ENCODE measurements around the gene GPHN.
"Not testable (repeated sequence)": the region's sequence is repeated elsewhere in the genome, so short reads cannot be mapped to it uniquely, and the experiment has no call there.

Gene GPHN

DNA sequence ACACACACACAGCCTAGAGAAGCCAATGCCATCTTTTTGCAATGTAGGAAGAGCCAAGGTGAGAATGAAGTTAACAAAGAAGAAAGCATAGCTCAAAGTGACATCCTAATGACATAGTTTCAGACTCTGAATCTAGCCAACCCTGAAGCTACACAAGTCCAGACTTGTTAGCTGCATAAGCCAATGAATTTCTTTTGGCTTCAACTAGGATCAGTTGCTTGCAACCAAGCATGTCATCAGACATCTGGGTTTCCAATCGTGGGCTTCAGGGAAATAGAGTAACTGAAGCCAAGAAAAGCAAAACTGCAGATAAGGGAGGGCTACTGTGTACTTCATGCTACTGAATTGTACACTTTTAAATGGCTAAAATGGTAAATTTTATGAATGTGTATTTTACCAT is 4.4 kb upstream of the GPHN start:
- DNase-seq, result no peak

DNA sequence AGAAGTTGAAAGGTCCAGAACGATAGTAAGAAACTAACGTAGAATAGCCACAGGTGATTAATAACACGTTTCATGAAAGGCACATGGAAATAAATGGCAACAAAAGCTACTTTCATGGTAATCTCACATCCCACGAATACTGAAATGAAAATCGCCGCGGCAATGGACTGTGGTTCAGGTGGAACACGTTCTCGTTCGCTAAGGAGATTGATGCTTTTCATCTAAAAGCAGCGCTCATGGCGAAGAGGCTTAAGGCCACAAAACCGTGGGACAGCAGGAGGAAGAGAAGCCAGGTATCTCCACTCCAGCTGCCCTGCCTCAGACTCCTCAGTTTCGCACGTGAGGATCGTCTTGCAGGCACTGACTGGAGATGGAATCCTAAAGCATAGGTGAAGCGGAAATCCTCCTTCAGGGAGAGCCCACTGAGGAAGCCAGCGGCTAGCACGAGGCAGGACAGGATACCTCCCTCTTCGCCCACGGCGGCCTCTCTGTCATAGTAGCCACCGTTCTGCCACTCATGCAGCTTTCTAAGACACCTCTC is 696 bp upstream of the GPHN start:
- DNase-seq, result peak; percentile 60

DNA sequence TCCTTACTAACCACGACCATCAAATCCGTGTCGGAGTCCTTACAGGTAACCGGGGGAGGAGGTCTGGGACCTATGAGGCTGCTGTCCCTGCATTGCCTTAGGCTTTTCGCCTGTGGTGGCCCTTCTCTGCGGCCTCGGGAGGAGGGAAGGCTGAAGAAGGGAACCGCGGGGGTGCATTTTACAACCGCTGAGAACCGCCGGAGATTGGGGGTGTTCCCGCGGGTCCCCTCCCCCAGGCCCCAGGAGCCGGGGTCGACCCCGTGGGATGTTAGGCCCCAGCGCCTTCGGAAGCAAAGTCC is 549 bp downstream of the GPHN start:
- no peak for DNase-seq

DNA sequence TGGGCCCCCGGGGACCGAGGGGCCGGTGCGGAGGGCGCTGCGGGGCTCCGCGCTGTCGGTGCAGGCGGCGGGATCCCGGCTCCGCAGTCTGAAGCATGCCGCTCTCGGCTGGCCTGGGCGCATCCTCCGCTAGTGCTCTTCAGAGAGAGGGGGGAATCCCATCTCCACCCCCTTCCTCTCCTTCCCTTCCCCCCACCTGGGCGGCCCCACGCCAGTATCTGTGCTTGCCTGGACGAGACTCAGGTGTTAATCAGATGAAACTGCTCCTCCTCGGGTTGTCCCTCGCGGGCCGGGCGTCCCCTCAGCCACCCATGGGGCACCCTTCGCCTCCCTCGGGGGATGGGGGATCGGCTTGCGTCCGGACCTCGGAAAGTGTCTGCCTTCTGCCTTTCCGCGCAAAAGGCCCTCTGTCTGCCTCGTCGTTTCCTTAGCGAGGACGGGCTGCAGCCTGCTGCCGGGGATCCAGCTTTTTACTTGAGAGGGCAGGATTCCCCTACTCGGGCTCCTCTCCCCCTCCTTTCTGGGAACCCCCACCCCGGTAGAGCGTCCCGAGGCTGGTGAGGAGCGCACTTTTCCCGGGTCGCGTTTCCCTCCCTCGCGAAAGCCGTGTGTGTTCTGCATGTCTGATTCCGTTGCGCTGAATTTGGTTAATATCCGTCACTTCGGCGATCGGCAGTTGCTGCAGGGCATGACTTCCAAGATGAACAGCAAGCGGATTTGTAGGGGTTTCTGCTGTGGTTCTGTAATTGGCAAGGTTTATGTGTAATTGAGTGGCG is 1.1 kb downstream of the GPHN start:
- DNase-seq, result no peak

DNA sequence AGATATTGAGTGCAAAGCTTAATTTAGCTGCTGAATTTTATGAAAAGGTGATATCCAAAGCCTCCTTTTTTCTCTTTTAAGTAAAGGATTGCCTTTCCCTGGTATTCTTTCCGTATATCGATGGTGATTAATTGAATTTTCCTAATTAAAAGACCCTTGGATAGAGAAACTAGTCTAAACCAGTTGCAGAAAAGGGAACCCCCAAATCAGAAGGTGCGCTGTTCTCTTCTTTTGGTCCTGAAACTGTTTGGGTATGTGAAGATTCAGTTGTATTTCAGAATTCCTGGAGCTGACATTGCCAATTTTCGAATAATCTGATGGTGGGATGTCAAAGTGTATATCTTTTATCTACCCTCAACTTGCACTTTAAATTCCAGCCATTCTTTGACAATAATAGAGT is 1.9 kb downstream of the GPHN start:
- DNase-seq, result no peak

DNA sequence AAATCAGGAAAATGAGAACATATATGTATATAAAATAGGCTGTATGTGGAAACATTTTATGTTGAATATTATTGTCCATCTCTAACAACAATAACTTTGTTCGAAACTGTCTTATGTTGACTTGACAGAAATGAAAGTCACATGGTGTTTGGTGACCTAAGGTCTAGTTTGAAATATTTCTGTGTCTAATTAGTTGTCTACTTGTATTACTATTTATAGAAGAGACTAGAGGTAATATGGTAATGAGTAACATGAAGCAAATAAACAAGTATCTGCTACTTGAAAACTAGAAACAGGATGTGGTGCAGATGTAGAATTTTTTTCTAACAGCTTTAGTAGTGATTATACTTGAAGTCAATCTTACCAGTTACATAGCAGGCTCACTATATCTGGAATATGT is 3.9 kb downstream of the GPHN start:
- DNase-seq, result no peak

DNA sequence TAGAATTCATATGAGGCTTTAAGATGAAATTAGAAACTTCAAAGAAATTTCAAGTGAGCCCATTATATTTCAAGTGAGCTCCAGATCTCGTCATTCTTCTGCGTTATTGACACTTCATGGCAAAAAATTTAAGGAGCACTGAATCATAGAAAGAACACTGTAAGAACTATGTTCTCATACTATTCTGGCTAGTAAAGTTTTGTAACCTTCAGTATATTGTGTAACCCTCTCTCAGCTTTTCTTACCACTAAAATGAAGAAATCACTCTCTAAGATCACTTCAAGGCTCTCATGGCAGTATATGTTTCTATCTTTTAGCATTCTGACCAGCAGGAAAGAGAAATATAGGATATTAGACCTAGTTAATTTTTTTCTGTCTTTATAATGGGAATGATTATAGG is 6.3 kb downstream of the GPHN start:
- DNase-seq, result no peak

DNA sequence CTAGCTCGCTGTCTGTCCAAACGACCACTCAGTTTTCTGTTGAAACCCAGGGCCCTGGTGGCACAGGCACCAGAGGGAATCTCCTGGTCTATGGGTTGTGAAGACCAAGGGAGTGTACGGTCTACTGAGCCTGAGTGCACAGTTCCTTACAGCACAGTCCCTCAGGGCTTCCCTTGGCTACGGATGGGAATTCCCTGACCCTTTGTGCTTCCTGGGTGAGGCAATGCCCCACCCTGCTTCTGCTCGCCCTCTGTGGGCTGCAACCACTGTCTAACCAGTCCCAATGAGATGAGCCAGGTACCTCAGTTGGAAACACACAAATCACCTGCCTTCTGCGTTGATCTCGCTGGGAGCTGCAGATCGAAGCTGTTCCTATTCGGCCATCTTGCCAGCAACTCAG is 22.6 kb downstream of the GPHN start:
- no peak for DNase-seq

DNA sequence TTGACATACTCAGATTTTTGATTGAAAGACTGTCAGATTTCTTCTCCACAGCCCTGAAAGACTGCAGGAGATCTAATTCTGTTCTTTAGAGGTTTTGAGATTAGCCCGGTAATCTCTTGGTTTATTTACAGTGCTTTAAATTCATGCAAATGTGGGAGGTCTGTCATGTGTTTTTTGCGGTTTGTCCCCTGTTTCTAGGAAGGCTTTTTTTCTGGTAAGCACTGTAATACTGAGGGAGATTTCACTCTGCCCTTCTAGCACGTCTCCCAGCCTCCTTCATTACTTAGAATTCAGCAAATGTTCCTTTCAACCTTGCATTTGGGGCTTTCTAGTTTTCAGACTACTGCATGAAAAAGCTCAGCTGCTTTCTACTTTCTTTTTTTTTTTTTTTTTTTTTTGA is 31.1 kb downstream of the GPHN start:
- DNase-seq, result no peak

DNA sequence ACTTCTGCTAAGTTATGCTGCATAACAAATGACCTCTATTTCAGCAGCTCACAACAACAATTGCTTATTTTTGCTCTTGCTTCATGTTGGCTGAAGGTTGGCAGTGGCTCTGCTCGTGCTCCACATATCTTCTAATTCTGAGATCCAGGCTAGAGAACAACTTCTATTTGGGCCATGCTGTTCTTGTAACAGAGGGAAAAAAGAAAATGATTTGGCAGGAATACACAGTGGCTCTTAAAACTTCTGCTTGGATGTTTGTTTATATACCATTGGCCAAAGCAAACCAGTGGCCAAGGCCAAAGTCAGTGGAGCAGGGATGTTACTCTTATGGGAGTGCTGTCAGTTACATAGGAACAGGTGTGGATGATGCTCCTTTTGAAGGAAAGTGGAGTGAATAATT is 32.1 kb downstream of the GPHN start:
- no peak for DNase-seq

DNA sequence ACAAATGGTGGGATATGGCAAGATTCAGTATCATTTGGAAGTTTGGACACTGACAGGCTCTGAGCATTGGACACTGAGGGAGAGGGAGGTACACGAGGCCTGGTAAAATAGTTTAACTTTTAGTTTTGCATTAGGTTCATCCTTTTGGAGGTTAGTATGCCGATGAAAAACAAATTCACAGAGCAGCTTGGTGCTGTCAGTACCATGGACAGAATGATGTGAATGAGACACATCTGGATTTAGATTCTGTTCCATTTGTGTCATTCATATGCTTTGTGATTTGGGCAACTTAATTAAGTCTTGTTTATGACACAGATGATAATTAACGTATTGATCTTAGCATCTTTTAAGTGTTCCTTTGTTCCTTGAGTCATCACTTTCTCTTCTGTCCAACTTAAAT is 33.7 kb downstream of the GPHN start:
- no peak for DNase-seq

DNA sequence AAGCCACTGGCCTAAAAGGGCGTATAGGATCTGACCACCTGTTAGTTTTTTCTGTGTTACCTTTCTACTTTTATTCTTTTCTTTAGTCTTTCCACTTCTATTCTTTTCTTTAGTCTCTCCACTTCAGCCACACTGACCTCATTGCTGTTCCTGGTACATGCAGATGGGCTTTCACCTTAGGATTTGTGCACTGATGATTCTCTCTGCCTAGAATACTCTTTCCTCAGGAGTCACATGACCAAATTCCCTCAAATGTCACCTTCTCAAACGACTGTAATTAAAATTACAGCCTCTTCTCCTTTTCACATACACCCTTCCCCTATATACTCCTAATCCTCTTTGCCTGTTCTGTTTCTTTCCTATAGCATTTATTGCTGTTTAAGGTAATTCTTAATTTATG is 36.0 kb downstream of the GPHN start:
- no peak for DNase-seq

DNA sequence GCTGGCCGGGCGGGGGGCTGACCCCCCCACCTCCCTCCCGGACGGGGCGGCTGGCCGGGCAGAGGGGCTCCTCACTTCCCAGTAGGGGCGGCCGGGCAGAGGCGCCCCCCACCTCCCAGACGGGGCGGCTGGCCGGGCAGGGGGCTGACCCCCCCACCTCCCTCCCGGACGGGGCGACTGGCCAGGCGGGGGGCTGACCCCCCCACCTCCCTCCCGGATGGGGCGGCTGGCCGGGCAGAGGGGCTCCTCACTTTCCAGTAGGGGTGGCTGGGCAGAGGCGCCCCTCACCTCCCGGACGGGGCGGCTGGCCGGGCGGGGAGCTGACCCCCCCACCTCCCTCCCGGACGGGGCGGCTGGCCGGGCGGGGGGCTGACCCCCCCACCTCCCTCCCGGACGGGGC is 37.2 kb downstream of the GPHN start:
- not testable (repeated sequence) for DNase-seq

DNA sequence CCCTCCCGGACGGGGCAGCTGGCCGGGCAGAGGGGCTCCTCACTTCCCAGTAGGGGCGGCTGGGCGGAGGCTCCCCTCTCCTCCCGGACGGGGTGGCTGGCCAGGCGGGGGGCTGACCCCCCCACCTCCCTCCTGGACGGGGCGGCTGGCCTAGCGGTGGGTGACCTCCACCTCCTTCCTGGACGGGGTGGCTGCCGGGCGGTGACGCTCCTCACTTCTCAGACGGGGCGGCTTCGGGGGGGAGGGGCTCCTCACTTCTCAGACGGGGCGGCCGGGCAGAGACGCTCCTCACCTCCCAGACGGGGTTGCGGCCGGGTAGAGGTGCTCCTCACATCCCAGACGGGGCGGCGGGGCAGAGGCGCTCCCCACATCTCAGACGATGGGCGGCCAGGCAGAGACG is 37.8 kb downstream of the GPHN start:
- not testable (repeated sequence) for DNase-seq

DNA sequence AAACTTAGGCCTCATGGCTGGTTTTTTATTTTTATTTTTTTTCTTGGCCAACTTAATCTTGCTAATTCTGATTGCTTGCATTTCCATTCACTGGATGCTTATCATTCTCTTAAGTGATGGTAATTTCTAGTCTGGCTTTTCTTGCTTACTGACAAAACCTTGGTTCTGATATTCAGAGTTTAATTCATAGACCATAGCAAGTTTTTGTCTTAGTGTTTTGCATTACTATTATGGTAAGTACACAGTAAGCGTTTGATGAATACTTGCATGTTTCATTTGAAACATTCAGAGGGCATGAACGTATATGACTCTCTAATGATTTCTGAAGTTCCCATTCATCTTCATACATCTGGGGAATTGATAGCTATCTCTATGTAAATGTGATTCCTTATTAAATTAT is 55.8 kb downstream of the GPHN start:
- DNase-seq, result no peak

DNA sequence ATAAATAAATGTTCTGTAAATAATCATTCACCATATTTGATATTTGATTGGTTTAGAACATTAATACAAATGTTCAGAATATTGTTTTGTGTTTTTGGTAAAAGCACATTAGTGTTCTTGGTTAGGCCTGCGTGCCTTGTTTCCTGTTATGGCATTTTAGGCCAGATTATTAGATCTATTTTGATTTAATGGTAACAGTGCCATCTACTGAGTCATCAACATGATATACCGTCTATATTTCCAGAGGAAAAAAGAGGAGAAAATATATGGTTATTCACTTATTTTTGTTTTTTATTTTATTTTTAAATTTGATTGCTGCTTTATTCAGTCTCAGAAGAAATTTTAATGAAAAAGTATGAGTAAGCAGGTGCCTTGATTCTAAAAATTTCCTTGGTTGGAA is 60.3 kb downstream of the GPHN start:
- DNase-seq, result no peak

DNA sequence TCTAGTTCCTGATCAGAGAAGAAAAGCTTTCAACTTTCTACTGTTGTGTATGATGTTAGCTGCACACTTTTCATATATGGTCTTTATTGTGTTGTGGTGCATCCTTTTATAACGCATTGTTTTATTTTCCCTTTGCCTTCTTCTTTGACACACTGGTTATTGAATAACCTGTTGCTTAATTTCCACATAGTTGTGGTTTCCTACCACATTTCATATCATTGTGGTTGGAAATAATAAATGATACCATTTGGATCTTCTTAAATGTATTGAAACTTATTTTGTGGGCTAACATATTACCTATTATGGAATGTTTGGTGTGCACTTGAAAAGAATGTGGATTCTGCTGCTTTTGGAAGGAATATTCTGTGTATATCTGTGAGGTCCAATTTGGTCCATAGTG is 64.9 kb downstream of the GPHN start:
- DNase-seq, result no peak

DNA sequence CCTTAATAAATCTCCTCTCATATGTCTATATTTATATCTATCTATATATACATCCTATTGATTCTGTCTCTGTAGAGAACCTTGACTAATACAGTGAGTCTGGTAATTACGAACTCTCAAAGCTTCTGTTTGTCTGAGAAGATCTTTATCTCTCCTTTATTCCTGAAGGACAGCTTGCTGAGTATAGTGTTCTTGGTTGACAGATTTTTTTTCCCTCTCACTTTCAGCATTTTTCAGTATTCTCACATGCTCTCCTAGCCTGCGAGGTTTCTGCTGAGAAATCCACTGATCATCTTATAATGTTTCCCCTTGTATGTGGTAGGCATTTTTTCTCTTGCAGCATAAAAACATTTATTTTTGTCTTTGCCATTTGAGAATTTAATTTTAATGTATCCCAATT is 67.1 kb downstream of the GPHN start:
- DNase-seq, result no peak

DNA sequence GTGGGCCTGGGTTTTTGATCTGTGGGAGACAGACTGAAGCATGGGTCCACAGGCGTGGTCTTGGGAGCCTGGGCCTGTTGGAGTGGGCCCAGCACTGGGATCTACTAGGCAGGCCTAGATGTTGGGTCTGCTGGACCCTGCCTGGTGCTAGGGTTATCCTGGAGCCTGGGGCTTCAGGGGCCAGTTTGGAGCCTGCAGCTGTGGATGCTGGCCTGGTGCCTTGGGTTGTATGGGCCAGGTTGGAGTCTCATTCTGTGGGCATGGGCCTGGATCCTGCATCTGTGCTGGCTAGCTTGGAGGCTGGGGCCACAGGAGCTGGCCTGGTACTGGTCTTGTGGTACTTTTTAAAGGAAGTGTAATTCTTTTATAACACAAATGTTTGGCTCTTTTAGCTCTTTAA is 68.0 kb downstream of the GPHN start:
- no peak for DNase-seq

DNA sequence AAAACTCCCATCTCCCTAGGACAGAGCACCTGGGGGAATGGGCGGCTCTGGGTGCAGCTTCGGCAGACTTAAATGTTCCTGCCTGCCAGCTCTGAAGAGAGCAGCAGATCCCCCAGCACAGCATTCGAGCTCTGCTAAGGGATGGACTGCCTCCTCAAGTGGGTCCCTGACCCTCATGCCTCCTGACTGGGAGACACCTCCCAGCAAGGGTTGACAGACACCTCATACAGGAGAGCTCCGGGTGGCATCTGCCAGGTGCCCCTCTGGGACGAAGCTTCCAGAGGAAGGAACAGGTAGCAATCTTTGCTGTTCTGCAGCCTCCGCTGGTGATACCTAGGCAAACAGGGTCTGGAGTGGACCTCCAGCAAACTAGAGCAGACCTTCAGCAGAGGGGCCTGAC is 79.8 kb downstream of the GPHN start:
- not testable (repeated sequence) for DNase-seq

DNA sequence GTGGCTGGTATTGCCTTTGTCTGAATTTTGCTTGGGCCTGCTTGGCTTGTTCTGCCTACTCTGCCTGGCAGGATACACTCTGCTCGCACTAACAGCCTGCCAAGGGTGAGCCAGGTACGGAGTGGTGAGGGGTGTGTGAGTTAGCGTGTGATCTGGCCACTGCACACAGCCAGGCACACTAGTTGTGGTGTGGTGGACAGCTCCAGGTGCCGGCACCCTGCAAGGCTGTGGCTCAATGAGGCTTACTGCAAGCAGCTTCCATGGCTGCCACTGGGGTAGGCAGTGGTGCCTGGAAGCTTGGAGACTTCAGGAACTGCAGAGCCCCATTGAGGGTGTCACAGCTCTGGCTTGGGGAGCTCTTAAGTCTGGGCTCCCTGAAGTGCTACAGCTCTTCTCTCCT is 87.4 kb downstream of the GPHN start:
- DNase-seq, result no peak

DNA sequence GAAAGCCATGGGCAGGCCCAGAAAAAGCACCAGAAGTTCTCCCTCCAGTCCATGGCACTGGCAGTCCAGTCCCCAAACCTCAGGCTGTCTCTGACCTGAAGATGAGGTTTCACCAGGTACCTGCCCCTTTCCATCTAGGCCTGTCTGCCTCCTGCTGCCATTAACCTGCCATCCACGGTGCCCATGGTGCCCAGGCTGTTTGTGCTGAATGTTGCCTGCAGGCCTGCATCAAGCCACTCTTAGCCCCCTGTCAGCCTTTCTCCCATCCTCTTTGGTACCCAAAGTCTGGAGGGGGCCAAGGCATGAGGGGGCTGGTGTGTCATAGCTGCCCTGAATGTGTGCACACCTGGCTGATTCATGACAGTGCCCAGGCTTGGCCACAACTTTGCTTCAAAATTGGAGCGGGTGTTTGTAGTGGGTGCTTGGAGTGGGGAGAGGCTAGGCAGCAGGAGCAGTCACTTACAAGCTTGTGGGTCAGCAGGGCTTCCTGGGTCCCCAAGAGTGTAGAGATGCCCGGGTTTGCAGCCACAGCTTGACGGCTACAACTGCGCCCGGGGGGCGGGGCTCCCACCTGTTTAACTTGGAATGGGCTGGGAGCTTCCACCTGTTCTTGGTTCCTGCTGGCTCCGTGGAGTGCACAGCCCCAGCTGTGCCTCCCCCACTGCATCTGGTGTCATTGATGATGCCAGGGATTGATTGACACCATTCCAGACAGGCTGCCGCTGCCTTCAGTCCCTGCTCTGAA is 88.5 kb downstream of the GPHN start:
- no peak for DNase-seq

DNA sequence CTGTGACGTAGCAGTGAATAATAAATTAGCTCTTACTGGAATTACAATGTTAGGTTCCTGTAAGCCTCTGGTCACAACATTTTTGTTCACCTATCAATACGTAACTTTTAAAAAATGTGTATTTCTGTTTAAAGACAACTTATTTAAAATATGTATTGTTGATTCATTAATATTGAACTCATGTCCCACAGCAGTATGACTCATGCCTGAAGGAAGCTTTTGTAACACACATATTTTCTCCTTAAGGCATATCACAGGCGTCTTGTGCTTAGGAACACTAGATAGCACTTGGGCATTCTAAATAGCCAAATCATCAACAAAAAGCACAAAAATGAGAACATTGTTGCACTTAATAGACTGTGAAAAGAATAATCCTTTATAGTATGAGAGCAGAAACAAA is 92.5 kb downstream of the GPHN start:
- DNase-seq, result no peak

DNA sequence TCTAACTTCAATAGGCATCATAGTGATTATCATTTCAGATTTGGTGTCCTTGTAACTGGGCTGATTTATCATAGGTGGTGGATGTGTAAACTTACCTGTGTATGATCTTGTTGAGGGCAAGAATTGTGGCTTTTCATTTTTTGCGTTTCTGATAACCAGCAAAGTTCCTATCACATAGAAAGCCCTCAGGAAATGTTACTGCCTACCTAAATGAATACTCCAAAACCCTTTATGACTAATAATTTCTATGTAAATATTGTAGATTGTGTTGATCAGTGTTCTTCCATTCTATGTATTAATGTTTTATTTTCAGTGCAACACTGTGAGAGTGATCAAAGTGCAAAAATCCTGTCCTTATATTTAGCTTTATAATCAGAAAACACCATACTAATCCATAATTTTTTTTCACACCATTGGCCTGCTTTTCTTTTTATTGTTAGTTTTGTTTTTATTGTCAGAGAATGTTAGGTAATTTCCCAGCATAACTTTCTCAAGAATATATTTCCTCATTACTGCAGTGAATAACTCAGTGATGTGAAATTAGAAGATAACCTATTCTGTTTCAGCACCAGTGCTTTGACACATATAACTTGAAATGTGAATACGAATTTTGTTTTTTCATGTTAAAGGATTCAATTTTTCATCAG is 94.1 kb downstream of the GPHN start:
- DNase-seq, result no peak
